LNCAP (cell line): Measurements from ENCODE around the gene MAGI2.

Experiments used
- CTCF ChIP-seq: fragments of 450-650 bp; IDR thresholded peaks from 2 replicates; pipeline ENCODE4 v1.5.1; 2017; ENCODE audit warnings: mild to moderate bottlenecking

The MAGI2 gene

GRCh38 chr7:79320741-79321473 is 132.6 kb downstream of the MAGI2 start:
- no peak for TF ChIP-seq CTCF

- no peak for TF ChIP-seq CTCF
Measured at GRCh38 chr7:79319369-79319768, 134.1 kb downstream of the MAGI2 start.

- TF ChIP-seq CTCF = no peak
Measured at GRCh38 chr7:79317728-79318127, 135.7 kb downstream of the MAGI2 start.

GRCh38 chr7:79312022-79312421 is 141.4 kb downstream of the MAGI2 start:
- TF ChIP-seq CTCF = no peak

- TF ChIP-seq CTCF = no peak
Measured at GRCh38 chr7:79308192-79308591, 145.3 kb downstream of the MAGI2 start.

- no peak for TF ChIP-seq CTCF
Measured at GRCh38 chr7:79307376-79307775, 146.1 kb downstream of the MAGI2 start.

- no peak for TF ChIP-seq CTCF
Measured at GRCh38 chr7:79304711-79305110, 148.8 kb downstream of the MAGI2 start.

GRCh38 chr7:79302293-79302692 is 151.2 kb downstream of the MAGI2 start:
- TF ChIP-seq CTCF = no peak
